22Rv1 (cell line): ENCODE measurements around the gene MRPS26.

ENCODE experiments used
- H3K27ac ChIP-seq: fragments of 450-650 bp; 2 replicates; pipeline ENCODE4 v1.5.1; 2017
- ZFX ChIP-seq: fragments of 450-650 bp; IDR thresholded peaks from 2 replicates; pipeline ENCODE4 v1.6.1; 2017; ENCODE audit warnings: antibody characterized with exemption, borderline replicate concordance
- TF ChIP-seq, protein P1 (sequence below): fragments of 450-650 bp; IDR thresholded peaks from 2 replicates; pipeline ENCODE4 v1.5.1; 2017; ENCODE audit warnings: mild to moderate bottlenecking

MRPS26 gene

DNA sequence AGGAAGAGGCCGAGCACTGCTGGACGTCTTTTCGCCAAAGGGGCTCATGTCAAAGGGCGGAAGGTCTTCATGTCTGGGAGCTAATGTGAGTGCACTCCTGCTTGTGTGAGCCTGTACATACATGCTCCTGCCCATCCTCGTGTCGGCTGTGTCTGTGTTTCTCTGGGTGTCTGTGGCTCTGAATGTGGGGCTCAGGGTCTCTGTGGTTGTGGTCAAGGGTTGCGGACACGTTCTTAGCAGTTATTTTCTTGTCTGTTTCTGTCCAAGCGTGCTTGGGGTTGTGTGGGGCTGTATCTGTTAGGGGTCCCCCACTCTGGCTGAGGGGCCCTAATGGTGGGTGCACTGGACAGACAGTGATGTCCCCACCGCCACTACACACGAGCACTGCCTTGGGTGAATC is 35.8 kb downstream of the MRPS26 start:
- no peak overlapping the region for H3K27ac ChIP-seq
- no peak for TF ChIP-seq ZFX
- TF ChIP-seq, protein P1, sequence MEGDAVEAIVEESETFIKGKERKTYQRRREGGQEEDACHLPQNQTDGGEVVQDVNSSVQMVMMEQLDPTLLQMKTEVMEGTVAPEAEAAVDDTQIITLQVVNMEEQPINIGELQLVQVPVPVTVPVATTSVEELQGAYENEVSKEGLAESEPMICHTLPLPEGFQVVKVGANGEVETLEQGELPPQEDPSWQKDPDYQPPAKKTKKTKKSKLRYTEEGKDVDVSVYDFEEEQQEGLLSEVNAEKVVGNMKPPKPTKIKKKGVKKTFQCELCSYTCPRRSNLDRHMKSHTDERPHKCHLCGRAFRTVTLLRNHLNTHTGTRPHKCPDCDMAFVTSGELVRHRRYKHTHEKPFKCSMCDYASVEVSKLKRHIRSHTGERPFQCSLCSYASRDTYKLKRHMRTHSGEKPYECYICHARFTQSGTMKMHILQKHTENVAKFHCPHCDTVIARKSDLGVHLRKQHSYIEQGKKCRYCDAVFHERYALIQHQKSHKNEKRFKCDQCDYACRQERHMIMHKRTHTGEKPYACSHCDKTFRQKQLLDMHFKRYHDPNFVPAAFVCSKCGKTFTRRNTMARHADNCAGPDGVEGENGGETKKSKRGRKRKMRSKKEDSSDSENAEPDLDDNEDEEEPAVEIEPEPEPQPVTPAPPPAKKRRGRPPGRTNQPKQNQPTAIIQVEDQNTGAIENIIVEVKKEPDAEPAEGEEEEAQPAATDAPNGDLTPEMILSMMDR = no peak

DNA sequence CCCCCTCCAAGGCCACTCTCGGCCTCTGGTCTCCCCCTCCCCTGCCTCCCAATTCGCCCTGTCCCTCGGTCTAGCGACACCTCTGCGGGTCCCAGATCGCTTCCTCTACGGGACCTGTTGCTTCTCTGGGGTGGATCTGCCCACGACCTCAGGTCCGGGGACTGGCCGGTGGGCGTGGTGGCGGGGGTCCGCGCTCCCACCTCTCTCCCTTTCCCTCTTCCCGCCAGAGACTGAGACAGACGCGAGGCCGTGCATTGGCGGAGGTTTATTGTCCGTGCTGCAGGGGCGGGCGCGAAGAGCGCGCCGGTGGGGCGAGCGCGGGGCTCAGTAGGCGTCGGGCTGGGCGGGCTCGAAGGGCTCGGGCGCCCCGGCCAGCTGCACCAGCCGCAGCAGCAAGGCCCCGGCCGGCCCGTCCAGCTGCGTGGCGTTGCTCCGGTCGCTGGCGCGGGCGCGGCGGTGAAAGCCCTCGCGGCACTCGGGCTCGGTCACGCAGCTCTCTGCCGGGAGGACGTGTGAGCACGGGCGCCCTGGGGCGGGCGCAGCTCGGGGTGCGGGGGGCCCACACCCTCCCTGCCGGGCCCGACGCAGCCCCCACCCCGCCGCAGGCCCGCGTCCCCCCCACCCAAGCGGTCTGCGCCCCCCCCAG is 36.6 kb downstream of the MRPS26 start:
- H3K27ac ChIP-seq = no peak overlapping the region
- TF ChIP-seq, protein P1 = no peak
- no peak for TF ChIP-seq ZFX

DNA sequence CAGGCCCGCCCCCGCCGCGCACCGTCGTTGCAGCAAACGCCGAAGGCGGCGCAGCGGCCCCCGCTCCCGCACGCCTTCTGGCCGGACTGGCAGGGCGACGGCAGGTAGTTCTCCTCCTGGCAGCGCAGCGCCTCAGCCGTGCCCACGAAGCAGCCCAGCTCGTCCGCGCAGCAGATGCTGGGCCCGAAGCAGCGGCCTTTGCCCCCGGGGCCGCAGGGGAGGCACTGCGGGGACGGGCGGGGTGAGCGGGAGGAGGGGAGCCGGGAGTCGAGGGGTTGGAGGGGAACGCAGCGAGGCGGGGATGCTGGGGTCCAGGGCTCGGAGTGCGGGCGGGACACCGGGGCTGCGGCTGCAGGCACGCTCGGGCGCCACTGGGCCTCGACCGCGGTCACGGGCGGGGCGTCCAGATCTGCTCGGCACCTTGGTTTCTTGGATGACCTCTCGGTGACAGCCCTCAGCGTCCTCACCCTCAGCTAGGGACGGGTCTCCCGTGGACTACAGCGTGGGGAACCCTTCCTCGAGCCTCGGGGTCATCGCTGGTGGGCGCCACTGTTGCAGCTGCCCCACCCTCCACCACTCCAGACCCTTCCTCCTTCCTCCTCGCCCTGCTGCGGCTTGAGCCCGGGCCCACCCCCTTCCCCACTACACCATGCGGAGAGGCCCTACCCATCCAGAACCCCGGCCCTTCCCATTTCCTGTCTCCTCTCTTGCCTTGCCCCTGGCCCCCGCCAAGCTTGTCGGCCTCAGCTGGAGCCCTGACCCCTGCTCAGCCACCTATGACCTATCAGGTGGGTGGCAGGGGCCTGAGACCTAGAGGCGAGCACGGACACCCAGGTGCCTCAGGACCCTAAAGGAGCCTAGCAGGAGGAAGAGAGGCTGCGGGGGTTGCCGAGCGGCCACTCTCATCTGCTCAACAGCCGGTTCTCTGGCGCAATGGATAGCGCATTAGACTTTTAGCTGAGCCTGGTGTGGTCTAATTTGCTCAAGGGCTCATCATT is 37.4 kb downstream of the MRPS26 start:
- TF ChIP-seq, protein P1 = no peak
- TF ChIP-seq ZFX = no peak
- H3K27ac ChIP-seq = no peak overlapping the region

DNA sequence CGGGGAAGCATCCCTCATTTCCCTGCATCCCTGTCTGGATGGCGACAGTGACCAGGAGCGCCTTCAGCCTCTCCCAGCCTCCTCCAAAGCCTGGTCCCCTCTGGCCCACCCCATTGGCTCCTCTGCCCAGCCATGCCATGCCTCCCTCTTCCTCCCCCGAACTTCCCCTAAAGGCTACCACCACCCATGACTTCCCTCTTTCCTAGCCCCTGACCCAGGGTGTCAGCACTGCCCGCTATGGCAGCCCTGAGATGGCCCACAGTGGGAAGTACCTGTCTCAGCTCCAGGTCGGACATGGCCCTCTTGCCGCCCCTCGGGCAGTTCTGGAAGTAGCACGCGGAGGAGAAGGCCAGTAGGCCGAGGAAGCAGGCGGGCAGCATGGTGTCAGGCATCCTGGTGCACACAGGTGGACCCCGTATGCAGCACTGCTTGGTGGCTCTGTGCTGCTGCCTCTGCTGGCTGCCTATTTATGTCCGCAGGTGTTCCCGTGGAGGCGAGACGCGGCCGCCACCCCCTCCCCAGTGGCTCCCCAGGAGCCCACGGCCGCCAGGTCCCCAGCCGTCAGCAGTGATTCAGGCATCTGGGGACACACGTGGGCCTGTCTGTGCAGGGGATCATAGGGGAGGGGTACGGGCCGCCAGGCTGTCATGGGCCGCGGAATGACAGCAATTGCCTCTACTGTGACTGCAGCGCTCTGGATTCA is 38.6 kb downstream of the MRPS26 start, which contains the start of gene AVP:
AVP (minus strand) TSS at position 442 of the 703 bp plus-strand sequence; CDS start at position 392, 50 bp downstream.
- TF ChIP-seq, protein P1 = no peak
- TF ChIP-seq ZFX = no peak
- H3K27ac ChIP-seq = no peak within 1 kb of the TSS

DNA sequence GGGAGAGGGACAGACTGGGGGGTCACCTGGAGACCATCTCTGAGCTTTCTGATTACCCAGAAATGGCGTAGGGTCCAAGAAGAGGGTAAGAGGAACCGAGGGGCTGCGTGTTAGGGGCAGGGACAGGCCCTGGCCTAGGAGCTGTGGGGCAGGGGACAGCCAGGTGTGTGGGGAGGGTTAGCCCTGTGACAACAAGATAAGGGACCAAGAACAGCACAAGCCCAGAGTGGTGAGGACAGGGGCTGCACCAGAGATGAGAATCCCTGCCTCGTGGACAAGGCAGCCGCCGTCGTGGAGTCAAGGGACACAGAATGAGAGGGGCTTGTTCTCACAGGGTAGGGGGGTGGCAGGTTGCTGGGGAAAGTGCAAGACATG is 39.1 kb downstream of the MRPS26 start:
- H3K27ac ChIP-seq = no peak overlapping the region
- TF ChIP-seq ZFX = no peak
- TF ChIP-seq, protein P1 = no peak

DNA sequence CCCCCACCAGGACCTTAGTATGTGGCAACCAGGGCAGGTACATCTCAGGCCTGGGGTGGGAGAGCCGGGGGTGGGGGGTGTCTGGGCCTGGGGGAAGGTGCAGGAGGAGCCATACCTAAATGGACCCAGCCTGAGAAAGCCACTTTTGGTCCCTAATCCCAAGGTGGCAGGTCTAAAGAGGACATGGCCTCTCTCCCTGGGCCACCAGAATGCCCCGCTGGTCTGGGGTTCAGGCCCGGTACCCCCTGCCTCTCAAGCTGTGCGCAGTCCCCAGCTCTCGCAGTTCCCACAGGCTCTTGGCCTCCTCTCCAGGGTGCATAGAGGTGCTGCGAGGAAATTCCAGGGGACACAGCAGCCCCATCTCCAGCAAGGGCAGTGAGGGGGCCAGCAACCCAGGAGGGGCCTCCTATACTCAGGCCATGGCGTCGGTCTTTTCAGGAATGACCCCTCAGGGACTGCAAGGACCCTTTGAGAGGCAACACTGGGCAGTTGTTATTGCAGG is 39.8 kb downstream of the MRPS26 start:
- no peak for TF ChIP-seq ZFX
- TF ChIP-seq, protein P1 = no peak
- no peak overlapping the region for H3K27ac ChIP-seq
